DND-41 (cell line): ENCODE data around the gene ATF6.

Source experiments
- EZH2 ChIP-seq: IDR thresholded peaks from 3 replicates; pipeline ENCODE4 v1.6.1; 2012; ENCODE audit warnings: borderline replicate concordance, low read depth, mild to moderate bottlenecking, moderate library complexity, low read length, inconsistent platforms; ENCODE audit not compliant: severe bottlenecking
- TF ChIP-seq, protein P1 (sequence below): IDR thresholded peaks from 2 replicates; pipeline ENCODE4 v1.5.1; 2012; ENCODE audit warnings: borderline replicate concordance, low read length, moderate library complexity, mild to moderate bottlenecking; ENCODE audit not compliant: poor library complexity, severe bottlenecking; ENCODE audit errors: extremely low read depth

DNA sequence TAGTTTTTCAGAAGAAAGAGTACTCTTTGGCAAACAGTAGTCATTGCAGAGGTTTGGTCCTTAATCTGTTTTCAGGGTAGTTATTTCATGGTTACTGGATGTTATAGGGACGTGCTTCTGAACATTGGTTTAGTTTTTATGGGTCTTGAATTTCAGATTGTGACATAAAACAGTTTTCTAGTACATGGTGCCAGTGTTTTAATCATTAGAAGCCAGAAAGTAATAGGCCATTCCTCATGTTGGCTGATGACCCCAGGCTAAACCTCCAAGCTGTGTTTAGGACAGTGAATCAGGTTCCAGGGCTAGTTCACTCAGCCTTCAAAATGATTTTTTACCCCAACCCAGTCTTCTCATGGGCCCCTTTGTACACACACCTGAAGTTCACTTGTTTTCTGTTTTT lies 184.3 kb downstream of the ATF6 start:
- TF ChIP-seq, protein P1, sequence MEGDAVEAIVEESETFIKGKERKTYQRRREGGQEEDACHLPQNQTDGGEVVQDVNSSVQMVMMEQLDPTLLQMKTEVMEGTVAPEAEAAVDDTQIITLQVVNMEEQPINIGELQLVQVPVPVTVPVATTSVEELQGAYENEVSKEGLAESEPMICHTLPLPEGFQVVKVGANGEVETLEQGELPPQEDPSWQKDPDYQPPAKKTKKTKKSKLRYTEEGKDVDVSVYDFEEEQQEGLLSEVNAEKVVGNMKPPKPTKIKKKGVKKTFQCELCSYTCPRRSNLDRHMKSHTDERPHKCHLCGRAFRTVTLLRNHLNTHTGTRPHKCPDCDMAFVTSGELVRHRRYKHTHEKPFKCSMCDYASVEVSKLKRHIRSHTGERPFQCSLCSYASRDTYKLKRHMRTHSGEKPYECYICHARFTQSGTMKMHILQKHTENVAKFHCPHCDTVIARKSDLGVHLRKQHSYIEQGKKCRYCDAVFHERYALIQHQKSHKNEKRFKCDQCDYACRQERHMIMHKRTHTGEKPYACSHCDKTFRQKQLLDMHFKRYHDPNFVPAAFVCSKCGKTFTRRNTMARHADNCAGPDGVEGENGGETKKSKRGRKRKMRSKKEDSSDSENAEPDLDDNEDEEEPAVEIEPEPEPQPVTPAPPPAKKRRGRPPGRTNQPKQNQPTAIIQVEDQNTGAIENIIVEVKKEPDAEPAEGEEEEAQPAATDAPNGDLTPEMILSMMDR, result no peak
- no peak for TF ChIP-seq EZH2
